Epithelial cell of esophagus (primary cell): ENCODE data around the gene SLC22A23.
A peak's percentile ranks its signal among the peaks of the same experiment; 100 is the strongest.

ENCODE experiments used
- DNase-seq: peaks from one replicate; pipeline ENCODE4 v3.0.0; 2010; ENCODE audit warnings: low read depth
- H3K4me3 ChIP-seq: 2 replicates; pipeline ENCODE4 v1.5.1; 2011; ENCODE audit warnings: mild to moderate bottlenecking, low read length, control low read depth
- TF ChIP-seq, protein P1 (sequence below): IDR thresholded peaks from 2 replicates; pipeline ENCODE4 v1.5.1; 2011; ENCODE audit warnings: low read depth, mild to moderate bottlenecking, low read length, control low read depth, inconsistent platforms; ENCODE audit not compliant: insufficient read depth; ENCODE audit errors: missing control alignments

SLC22A23 gene

DNA sequence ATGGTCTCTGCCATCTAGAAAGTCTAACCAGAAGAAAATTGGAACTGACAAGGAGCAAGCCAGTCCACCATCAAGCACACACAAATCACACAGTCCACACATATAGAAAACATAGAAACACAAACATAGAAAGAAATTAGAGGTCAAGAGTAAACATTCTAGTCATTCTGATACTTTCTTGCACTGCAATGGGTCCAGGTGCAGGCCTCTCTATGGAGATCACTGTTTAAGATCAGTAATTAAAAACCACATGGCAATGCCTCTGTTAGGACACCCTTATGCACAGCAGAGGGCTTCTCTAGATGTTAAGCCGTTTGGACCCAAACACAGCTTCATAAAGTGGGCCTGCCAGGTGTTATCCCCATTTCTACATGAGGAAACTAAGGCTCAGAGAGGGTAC, 42.8 kb upstream of the SLC22A23 start:
- no peak for DNase-seq
- H3K4me3 ChIP-seq = no peak overlapping the region
- TF ChIP-seq, protein P1, sequence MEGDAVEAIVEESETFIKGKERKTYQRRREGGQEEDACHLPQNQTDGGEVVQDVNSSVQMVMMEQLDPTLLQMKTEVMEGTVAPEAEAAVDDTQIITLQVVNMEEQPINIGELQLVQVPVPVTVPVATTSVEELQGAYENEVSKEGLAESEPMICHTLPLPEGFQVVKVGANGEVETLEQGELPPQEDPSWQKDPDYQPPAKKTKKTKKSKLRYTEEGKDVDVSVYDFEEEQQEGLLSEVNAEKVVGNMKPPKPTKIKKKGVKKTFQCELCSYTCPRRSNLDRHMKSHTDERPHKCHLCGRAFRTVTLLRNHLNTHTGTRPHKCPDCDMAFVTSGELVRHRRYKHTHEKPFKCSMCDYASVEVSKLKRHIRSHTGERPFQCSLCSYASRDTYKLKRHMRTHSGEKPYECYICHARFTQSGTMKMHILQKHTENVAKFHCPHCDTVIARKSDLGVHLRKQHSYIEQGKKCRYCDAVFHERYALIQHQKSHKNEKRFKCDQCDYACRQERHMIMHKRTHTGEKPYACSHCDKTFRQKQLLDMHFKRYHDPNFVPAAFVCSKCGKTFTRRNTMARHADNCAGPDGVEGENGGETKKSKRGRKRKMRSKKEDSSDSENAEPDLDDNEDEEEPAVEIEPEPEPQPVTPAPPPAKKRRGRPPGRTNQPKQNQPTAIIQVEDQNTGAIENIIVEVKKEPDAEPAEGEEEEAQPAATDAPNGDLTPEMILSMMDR = no peak

DNA sequence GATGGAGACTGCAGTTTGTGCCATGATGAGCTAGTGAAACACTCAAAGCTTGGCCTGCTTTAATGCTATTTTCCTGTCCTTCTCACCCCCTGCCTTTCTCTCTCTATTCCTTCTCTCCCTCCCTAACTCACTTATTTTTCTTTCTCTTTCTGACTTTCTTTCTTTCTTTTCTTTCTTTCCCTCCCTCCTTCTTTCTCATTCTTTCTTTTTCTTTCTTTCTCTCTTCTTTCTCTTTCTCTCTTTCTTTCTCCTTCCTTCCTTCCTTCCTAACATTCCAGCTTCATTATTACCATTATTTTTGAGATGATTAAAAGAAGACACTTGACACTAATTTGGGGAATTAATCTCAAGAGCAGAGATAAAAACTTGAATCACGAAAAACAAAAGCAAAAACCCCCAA, 39.5 kb upstream of the SLC22A23 start:
- TF ChIP-seq, protein P1 = no peak
- H3K4me3 ChIP-seq = no peak overlapping the region
- DNase-seq = no peak

DNA sequence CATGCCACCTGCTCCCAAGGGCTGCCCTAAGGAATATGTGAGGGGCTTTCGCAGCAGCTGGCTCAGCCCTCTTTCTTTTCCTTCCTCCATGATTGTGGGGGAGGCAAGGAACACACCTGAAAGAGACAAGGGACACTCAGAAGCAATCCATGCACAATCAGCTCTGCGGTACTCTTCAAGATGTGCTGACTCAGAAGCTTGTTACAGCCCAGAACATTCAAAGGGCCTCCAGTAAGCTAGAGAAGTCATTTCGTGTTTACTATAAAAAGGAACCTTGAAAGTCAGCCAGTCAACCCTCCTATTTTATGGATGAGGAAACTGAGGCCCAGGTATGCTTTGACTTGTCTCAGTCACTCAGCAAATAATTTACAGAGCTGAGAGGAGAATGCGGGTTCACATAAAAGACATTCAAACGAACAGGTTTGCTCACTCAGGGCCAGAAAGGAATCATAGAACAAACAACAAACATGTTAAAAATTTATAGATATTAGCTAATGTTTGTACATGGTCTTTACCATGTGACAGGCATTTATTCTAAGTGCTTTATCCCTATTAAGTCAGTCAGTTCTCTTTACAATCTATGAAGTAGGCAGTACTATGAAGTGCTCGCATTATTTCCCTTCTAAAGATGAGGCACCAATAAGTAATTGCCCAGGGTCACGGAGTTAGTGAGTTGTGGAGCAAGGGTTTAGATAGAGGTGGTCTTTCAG, 37.7 kb upstream of the SLC22A23 start:
- TF ChIP-seq, protein P1 = no peak
- H3K4me3 ChIP-seq = no peak overlapping the region
- DNase-seq = no peak

DNA sequence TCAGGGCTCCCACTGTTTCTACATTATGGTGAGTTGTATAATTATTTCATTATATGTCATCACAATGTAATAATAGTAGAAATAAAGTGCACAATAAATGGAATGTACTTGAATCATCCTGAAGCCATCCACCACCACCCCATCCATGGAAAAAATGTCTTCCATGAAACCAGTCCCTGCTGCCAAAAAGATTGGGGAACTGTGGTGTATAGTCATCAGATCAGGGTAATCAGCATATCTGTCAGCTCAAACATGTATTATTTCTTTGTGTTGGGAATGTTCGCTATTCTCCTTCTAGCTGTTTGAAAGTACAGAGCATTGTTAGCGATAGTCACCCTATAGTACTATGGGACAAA, 33.8 kb upstream of the SLC22A23 start:
- no peak overlapping the region for H3K4me3 ChIP-seq
- TF ChIP-seq, protein P1 = no peak
- DNase-seq = peak; percentile 16

DNA sequence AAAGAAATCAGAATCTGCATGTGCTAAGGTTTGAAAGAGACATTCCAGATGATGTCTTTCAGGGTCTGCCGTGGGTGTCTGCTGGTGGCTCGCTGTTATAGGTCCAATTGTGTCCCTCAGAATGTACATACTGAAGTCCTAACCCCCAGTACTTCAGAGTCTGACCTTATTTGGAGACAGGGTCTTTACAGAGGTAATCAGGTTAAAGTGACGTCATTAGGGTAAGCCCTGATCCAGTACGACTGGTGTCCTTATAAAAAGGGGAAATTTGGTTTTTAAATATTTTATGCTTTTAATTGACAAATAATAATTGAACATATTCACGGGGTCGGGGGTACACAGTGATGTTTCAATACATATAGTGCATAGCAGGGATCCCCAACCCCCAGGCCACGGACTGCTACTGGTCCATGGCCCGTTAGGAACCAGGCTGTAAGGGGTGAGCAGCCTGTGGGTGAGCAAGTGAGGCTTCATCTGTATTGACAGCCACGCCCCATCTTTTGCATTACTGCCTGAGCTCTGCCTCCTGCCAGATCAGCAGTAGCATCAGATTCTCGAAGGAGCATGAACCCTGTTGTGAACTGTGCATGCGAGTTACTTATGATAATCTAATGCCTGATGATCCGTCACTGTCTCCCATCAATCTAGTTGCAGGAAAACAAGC, 33.2 kb upstream of the SLC22A23 start:
- TF ChIP-seq, protein P1 = no peak
- H3K4me3 ChIP-seq = no peak overlapping the region
- DNase-seq = peak; percentile 18

DNA sequence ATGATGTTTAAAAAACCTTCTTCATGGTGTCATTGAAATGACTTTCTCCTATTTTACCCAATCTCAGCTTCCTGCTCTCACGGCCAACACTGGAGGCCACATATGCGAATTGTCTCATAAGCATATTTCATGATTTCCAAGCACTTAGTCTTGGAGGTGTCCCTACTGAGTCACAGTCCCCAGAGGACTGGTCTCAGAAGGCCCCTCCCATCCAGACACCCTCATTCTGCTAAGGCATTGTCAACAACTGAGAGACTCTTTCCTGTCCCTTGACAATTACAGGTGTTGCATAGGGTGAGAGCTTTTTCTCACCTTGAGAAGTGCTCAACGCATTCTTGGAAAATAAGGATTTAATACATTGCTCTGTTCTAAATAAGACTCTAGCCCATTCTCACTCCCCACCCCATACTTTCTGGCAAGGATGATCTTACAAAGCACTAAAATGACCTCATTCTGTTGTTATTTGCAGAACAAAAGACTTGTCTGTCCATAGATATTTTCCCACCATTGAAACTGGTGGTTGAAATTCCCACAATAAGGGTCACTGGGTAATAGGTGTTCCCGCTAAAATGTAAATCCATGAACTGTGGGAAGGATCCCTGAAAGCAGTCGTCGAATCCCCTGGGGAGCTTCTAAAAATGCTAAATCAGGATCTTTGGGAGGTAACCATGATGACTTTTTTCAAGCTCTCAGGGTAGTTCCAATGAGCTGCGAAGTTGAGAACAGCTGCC, 32.3 kb upstream of the SLC22A23 start:
- TF ChIP-seq, protein P1 = no peak
- peak; percentile 66 for DNase-seq

More for the DNA sequence above, 32.3 kb upstream of the SLC22A23 start:
- no peak overlapping the region for H3K4me3 ChIP-seq
